GM19025 (cell line): ENCODE measurements around the gene BFSP2.
"Not testable (repeated sequence)": the region's sequence is repeated elsewhere in the genome, so short reads cannot be mapped to it uniquely, and the experiment has no call there.

Source experiments
- ATAC-seq: cut with Tn5 transposase; IDR thresholded peaks from one replicate; pipeline ENCODE4 v1.9.1; 2021; ENCODE audit warnings: mild to moderate bottlenecking, low read depth, moderate library complexity; ENCODE audit not compliant: unreplicated experiment

BFSP2 gene

DNA sequence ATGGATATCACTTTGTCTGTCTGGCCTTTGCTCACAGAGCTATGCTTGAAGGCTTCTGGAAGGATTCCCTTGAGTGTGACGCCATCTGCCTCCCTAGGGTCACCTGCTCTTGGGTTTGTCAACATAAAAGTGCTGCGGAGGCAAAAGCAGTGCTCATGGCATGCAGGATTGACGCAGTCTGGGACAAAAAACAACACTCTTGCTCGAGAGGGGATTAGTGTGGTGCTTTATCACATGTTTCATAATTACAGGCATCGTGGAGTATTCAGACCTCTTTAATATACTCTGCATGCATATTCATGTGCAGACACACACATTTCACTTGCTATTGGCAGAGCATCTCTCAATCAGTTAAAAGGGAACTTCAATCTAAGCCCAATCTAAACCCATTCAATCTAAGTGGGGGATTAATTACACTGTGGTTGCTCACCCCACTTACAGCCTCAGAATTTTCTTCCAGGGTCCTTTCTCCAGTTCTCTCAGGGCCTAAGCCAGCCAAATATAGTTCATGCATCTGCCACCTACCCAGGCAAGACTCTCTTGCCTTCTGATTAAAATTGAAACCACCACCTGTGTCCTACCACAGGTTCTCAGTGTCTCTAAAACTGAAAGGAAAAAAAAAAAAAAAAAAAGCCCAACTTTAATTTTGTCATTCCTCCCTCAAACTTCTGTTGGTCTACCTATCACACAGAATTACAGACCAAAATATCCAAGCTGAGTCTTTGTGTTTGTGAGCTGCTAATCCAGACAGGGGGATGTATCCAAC is 75.6 kb downstream of the BFSP2 start:
- ATAC-seq: peak; percentile 76

DNA sequence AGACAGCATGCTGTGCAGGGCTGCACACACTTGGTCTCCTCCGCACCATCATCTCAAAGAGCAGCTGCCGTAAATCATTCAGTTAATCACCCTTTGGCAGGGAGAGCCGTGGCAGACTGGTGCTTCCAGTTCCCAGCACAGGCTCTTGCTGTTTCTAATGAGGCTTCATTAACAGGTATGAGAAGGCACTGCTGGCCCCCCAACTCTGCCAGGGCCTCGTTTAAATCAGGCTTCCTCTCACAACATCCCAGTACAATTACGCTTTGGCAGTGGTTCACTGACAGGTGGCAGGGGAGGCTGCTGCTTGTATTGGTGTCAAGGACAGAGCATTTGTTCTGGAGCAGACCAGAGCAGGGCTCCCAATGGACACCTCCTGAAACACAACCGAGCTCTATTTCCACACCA is 77.1 kb downstream of the BFSP2 start:
- ATAC-seq: no peak

DNA sequence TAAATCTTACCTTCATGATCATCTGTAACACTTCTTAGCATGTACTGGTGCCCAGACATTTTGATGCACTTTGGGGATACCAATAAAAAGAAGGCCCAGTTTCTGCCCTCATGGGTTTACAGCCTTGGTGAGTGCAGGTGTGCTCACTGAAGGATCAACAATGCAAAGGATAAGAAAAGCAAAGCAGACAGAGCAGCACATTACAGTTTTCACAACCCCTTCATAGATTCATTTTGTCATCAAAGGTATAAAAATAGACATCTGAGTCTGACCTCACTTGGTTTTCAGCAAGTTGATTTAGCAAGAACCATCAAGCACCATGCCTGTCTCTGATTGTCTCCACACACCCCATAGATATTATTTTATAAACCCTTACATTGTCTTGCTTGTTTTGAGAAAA is 77.6 kb downstream of the BFSP2 start:
- ATAC-seq: peak; percentile 29

DNA sequence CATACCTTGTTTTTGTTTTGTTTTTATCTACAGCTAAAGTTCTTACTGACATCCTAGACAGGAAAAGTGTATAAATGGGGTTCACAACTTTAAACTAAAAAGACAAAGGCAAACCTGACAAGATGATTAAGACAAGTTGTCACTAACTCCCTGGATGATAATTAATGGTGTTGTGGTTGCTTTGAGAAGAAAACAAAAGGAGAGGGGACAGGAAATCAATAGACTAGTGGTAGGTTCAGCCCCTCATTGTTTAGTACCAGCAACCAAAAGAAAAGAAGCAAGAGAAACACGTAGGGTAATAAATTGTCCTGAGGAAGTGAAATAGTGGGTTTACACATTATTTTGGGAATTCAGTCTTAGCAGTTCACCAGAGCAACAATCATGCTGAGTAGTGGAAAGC is 78.8 kb downstream of the BFSP2 start:
- no peak for ATAC-seq

DNA sequence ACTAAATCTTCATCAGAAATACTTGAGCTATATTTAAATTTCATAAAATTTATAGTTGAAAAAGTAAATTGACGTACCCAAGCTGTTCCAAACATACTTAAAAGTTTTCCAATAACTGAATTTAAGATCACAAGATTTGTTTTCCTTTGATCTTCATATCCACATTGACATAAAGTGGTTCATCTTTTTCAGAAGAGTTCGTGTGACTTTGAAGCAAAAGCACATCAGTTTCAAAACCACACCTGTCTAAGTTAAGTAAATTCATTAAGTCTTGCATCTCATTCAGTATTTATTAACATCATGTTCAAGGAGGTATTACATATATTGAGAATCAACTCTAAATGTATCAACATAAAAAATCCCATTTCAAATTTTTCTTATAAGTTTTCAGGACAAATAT is 79.5 kb downstream of the BFSP2 start:
- no peak for ATAC-seq

DNA sequence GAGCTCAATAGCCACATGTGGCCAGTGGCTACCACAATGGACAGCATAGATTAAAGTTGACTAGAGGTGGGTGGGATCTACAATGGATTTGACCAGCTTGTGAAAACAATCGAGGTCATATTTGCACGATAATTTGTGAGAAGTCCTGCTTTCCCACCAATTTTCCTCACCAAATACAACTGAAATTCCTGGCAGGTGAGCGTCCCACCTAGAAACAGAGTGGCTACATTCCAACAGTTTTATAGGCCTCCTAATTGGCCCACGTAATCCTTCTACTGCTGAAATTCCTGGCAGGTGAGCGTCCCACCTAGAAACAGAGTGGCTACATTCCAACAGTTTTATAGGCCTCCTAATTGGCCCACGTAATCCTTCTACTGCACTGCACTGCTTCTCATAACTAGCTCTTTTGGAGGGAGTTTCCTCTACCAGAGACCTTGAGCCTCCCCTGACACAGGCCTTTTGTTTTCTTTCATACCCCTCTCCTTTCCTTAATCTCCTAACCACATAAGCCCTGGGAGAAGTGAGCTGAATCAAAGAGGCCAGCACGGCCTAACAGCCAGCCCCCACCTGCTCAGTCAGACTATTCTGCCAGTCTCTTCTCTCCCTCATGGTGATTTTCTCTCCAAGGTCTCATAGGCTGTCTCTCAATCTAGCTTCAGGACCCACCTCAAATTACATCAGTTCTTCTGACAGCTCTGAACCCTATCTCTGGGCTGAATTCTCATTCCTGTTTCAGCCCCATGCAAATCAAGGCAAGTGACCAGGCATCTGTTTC is 80.2 kb downstream of the BFSP2 start:
- ATAC-seq: peak; percentile 38

DNA sequence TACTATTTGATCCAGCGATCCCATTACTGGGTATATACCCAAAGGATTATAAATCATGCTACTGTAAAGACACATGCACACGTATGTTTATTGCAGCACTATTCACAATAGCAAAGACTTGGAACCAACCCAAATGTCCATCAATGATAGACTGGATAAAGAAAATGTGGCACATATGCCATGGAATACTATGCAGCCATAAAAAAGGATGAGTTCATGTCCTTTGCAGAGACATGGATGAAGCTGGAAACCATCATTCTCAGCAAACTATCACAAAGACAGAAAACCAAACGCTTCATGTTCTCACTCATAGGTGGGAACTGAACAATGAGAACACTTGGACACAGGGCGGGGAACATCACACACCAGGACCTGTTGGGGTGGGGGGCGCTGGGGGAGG is 82.6 kb downstream of the BFSP2 start:
- ATAC-seq: not testable (repeated sequence)

DNA sequence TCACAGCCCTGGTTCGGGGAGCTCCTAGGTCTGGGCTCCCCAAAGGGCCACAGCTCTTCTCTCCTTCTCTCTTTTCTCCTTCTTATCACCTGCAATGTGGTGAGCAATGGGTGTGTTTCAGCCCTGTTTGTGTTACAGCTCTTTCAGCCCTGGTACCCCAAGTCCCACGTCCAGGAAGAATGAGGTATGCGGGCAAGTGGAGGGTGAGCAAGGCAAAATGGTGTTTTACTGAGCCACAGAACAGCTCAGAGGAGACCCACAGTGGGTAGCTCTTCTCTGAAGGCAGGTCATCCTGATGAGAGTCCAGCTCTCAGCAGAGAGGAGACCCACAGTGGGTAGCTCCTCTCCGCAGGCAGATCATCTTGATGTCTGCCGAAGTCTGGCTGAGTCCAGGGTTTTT is 86.8 kb downstream of the BFSP2 start:
- no peak for ATAC-seq

DNA sequence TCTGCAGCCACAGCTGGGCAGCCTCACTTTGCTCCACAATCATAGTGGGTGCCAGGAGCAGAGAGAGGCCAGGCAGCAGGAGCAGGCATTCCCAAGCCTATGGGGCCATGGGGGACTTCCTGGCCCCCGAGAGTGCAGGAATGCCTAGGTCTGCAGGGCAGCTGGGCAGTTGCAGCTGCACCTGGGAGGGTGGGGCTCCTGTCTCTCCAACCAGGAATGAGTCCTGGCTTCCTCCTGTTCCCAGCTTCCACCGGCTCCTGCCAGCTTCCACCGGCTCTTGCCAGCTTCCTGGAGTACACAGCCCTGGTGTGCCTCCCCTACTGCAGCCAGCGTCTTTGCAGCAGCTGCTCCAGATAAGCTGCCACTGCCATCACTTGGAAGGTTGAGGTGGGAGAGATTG is 87.3 kb downstream of the BFSP2 start:
- no peak for ATAC-seq

DNA sequence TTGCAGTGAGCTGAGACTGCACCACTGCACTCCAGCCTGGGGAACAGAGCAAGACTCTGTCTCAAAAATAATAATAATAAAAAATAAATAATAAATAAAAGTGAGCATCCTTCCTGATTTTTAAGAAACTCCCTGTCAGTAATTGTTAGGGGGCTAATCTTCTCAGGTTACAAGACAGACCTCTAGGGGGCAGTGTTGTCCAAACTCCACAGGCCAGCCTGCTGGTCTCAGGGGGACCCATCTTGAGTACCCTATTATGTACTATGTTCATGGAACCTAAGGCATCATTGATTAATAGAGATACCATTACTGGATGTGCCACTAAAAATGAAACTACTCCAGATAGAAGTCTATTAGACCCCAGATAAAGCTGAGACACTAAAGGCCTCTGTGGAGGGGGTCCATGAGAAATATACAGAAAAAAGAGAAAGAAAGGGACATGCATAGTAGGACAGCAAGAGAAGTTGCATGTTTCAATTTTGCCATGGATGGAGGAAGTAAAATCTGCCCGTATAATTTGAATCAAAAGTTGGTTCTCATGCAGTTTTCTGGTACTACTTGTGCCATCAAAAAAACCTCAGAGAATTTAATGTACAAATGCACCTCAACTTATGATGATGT is 88.2 kb downstream of the BFSP2 start:
- no peak for ATAC-seq

DNA sequence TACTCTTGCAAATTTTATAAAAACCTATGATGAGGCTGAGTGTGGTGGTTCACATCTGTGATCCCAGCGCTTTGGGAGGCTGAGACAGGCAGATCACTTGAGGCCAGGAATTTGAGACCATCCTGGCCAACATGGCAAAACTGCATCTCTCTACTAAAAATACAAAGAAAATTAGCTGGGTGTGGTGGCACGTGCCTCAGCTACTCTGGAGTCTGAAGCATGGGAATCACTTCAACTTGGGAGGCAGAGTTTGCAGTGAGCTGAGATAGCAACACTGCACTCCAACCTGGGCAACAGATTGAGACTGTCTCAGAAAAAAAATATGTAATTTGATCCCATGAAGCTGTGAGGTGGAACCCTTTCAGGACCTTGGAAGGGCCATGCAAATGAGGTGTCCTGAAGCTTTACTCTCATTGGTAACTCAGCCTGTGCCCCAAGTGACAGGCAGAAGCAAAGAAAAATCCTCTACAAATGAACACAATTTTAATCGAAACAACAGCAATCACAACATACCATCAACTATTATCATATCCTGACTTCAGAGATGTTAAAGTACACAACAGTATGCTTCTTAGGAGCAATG is 89.0 kb downstream of the BFSP2 start:
- ATAC-seq: no peak

DNA sequence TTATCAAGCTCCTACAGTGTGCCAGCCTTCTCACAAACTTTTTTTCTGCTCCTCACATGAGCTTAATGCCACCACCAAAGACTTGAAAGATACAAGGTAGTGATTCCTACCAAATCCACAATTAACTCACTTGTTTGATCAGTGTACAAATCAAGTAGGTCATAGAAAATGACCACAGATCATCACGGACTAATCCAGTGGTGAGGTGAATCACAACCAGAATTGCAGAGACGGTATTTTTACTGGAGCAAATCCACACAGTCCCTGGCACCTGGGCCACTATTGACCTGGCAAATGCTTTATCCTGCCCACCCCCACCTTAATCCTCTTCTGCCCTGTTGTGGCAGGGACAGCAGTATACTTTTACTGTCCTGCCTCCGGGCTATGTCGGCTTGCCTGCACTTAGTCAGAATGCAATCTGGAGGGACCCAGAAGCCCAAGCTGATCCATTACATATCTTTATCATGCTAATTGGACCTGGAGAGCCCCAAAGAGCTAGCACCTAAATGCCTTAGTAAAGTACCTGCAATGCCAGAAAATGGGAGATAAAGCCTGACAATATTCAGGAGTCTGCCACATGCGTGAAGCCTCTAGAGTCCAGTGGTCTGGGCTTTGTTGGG is 89.7 kb downstream of the BFSP2 start:
- ATAC-seq: no peak

DNA sequence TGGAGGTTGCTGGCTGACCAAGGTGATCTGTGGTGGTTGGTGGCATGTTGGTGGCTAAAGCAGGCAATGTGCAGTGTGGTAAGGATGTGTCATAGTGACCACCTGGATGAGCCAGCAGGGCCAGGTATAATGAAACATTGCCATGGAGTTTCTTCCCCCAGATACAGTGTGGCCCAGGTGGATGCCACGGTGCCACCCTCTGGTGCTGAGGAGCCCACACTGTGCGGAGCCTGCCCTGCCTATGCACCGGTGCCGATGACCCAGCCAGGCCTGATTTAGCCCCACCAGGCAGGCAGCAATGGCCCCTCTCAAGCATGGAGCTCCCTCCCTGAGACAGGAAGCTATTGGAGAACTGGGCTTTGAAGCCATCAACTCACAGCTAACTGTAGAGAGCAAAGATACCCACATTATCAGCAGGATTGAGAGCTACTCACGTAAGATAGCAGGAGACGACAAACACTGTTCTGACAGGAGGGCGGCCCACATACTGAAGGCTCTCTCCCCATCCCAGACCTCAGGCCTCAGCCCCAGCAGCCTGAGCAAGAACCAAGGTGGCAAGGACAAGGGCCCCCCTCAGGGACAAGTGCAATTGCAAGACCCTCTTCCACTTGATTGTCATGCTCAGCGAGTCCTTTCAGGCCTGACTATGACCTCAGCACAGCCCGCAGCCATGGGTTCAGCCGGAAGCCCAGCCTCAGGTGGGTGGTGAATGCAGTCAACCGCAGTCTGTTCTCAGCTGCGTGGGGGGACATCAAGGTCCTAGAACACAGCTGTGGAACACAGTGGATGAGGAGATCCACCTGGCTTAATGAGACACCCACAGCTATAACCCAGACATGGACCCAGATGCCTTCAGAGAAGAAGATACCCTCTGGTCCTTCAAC is 90.9 kb downstream of the BFSP2 start:
- peak; percentile 83 for ATAC-seq

DNA sequence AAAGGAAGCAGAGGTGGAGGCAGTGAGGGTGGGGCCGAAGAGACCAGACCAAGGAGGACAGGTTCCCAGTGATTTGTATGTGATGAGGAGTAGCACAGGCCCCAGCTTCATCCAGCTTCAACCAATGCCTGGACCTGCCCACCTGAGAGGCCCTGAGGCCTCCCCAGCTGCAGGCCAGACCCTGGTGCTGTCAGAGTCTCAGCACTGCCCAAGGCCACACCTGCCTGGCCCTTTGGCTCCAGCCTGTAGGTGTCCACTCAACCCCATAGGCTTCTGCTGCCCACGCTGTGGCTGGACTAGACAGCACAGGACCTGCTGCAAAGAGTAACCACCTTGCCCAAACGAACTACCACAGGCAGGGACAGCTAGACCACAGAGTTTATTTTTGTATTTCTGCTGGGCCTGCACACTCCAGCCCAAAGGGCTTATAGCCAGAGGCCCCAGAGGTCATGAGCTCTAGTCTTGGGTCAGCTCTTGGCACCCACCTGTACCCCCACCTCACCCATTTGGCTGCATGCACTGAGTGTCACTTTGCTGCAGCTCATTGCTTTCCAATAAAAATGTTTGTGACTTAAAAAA is 91.7 kb downstream of the BFSP2 start:
- ATAC-seq: peak; percentile 7

DNA sequence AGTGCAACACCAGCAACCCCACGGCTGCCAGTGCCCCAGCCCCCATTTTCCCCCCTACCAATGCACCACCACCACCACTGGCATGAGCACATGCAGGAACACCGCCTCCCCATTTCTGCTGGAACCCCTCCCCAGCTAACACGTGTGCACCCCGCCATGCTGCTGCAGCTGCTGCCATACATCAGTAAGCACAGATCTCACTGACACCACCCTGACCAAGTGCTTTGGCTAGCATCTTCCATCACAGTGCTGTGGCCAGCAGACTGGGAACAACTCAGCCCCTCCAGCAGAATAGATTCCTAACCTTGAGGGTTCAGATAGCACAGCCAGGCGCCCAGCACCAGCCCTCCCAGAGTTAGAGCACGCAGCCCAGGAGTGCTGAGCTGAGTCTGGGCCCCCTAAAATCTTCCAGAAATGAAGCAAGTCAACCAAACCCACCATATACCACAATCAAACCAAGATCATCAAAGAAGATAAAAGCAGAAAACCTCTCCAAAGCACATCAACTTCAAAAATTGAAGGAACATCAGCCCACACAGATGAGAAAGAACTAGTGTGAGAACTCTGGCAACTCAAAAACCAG is 92.4 kb downstream of the BFSP2 start:
- ATAC-seq: no peak

DNA sequence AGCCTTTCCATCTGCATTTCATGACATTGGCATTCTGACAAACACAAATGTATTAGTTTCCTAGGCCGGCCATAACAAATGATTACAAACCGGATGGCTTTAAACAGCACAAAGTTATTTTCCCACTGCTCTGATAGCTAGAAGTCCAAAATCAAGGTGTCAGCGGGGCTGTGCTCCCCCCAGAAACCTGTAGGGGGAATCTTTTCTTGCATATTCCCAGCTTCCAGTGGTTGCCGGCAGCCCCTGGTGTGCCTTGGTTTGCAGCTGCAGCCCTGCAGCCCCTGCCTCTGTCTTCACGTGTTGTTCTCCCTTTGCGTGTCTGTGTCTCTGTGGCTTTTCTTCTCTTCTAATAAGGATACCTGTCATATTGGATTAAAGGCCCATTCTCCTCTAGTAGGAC is 94.6 kb downstream of the BFSP2 start:
- no peak for ATAC-seq

DNA sequence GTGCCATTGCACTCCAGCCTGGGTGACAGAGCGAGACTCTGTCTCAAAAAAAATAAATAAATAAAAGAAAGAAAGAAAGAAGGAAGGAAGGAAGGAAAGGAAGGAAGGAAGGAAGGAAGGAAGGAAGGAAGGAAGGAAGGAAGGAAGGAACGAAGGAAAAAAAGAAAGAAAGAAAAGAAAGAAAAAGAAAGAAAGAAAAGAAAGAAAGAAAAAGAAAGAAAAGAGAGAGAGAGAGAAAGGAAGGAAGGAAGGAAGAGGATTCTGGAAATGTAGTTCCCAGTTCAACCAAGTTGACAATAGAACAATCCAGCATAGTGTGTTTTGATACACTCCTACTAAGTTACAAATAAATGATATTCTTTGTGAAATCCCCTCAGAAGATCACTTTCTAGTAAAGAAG is 102.7 kb downstream of the BFSP2 start:
- ATAC-seq: not testable (repeated sequence)

DNA sequence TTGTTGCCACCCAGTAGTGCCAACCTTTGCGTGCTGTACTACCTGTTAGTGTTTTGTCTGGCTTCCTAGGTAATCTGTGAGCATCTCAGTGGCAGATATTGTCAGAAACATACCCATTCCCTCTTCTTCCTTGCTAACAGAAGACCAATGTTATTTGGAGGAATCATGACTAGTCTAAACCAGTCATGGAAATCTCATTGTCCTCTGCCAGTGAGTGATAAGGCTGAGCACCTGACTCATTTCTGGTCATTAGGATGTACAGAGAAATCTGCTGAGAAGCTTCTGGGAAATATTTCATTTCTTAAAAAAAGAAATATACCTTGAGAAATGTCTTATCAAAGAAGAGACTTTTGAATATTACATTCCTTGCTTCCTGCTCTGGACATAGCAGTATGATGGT is 103.6 kb downstream of the BFSP2 start:
- no peak for ATAC-seq

DNA sequence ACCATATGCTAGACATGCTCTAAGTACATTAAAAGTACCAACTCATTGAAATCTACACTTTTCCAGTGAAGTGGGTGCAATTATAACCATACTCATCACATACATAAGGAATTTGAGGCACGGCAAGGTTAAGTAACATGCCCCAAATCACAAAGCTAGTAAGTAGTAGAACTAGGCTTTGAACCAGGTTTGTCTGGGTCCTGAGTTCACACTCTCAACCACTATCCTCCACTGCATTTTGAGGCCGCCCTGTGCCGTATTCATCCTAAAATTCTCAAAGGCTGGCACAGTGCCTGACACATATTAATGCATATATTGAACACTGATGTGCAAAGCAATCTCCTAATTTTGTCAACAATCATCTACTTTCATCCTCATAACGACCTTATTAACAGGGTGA is 104.9 kb downstream of the BFSP2 start:
- ATAC-seq: no peak
